Liver (tissue), 9 donors: ENCODE measurements around the gene SGMS1. TPM values are rescaled to one million over a fixed set of nuclear protein-coding genes. Genes with fewer than 3 reads are reported as not detected.

Experiments
- DNase-seq: peaks from one replicate; pipeline ENCODE4 v3.0.0-alpha.2; 2017; ENCODE audit warnings: low spot score
- H3K27ac ChIP-seq, 2 donors: one replicate each; pipeline ENCODE4 v1.7.0; 2013; ENCODE audit warnings: inconsistent platforms in 2 of 2, low read length in 2 of 2, control low read depth in 1 of 2, low read depth in 1 of 2, mild to moderate bottlenecking in 1 of 2
- H3K27me3 ChIP-seq, 4 donors: one replicate each; pipeline versions ENCODE4 v1.6.1 to v1.7.0; 2013; ENCODE audit warnings: low read length in 3 of 4, inconsistent platforms in 1 of 4, mild to moderate bottlenecking in 1 of 4, moderate library complexity in 1 of 4; ENCODE audit not compliant: control insufficient read depth in 4 of 4, insufficient read depth in 4 of 4
- H3K36me3 ChIP-seq, 4 donors: one replicate each; pipeline versions ENCODE4 v1.6.1 to v1.7.0; 2013; ENCODE audit warnings: low read length in 3 of 4, mild to moderate bottlenecking in 3 of 4, low read depth in 1 of 4, moderate library complexity in 1 of 4; ENCODE audit not compliant: control insufficient read depth in 4 of 4, insufficient read depth in 3 of 4
- H3K4me1 ChIP-seq, 4 donors: one replicate each; pipeline versions ENCODE4 v1.6.1 to v1.7.0; 2013; ENCODE audit warnings: low read length in 3 of 4, mild to moderate bottlenecking in 3 of 4, moderate library complexity in 1 of 4; ENCODE audit not compliant: control insufficient read depth in 4 of 4, insufficient read depth in 4 of 4
- H3K4me3 ChIP-seq, 3 donors: one replicate each; pipeline versions ENCODE4 v1.6.1 to v1.7.0; 2013; ENCODE audit warnings: low read length in 3 of 3, control low read depth in 1 of 3, low read depth in 1 of 3, mild to moderate bottlenecking in 1 of 3
- H3K9ac ChIP-seq, 2 donors: one replicate each; pipeline ENCODE4 v1.7.0; 2013; ENCODE audit warnings: low read length in 2 of 2, mild to moderate bottlenecking in 2 of 2, moderate library complexity in 2 of 2, control low read depth in 1 of 2, low read depth in 1 of 2
- H3K9me3 ChIP-seq, 4 donors: one replicate each; pipeline versions ENCODE4 v1.6.1 to v1.7.0; 2013; ENCODE audit warnings: low read length in 3 of 4; ENCODE audit not compliant: control insufficient read depth in 4 of 4
- EGR1 ChIP-seq, 2 donors: IDR thresholded peaks; 2 replicates each; pipeline ENCODE4 v1.6.1; 2016 to 2018; ENCODE audit warnings: antibody characterized with exemption in 2 of 2, low read depth in 2 of 2
- FOXA1 ChIP-seq: IDR thresholded peaks from 2 replicates; pipeline ENCODE4 v1.6.1; 2016; ENCODE audit warnings: antibody characterized with exemption
- FOXA2 ChIP-seq: IDR thresholded peaks from 2 replicates; pipeline ENCODE4 v1.6.1; 2016; ENCODE audit warnings: antibody characterized with exemption
- GABPA ChIP-seq, 2 donors: IDR thresholded peaks in 1 of 2; conservative IDR thresholded peaks in 1 of 2; 2 replicates each; pipeline ENCODE4 v1.6.1; 2016; ENCODE audit warnings: antibody characterized with exemption in 2 of 2, mild to moderate bottlenecking in 1 of 2, moderate library complexity in 1 of 2
- HNF4G ChIP-seq: IDR thresholded peaks from 2 replicates; pipeline ENCODE4 v1.6.1; 2016; ENCODE audit warnings: antibody characterized with exemption
- NR2F2 ChIP-seq: IDR thresholded peaks from 2 replicates; pipeline ENCODE4 v1.6.1; 2016; ENCODE audit warnings: antibody characterized with exemption
- RAD21 ChIP-seq, 2 donors: IDR thresholded peaks; 2 replicates each; pipeline ENCODE4 v1.6.1; 2016; ENCODE audit warnings: antibody characterized with exemption in 2 of 2, mild to moderate bottlenecking in 2 of 2
- RXRA ChIP-seq, 2 donors: IDR thresholded peaks; 2 replicates each; pipeline ENCODE4 v1.6.1; 2017 to 2018; ENCODE audit warnings: antibody characterized with exemption in 2 of 2, mild to moderate bottlenecking in 1 of 2
- SP1 ChIP-seq: IDR thresholded peaks from 2 replicates; pipeline ENCODE4 v1.6.1; 2018; ENCODE audit warnings: antibody characterized with exemption, mild to moderate bottlenecking
- TAF1 ChIP-seq: conservative IDR thresholded peaks from 2 replicates; pipeline ENCODE4 v1.6.1; 2016; ENCODE audit warnings: antibody characterized with exemption, mild to moderate bottlenecking
- YY1 ChIP-seq: IDR thresholded peaks from 2 replicates; pipeline ENCODE4 v1.6.1; 2016; ENCODE audit warnings: antibody characterized with exemption, mild to moderate bottlenecking
- WGBS: extraction: QIAGEN DNeasy Blood & Tissue Kit; methylation state at CpG from one replicate; pipeline ENCODE4 v1.1.7; 2013; 5-methylcytosine and 5-hydroxymethylcytosine counted together
- polyA plus RNA-seq, 2 donors: library from polyadenylated mRNA; stranded (reverse) in 1 of 2; unstranded in 1 of 2; fragments of 200-250 nt in 1 of 2; fragments of >200 nt in 1 of 2; fragmentation: Nextera tagmentation in 1 of 2; extraction: Ambion mirVana in 1 of 2; gene quantifications; one replicate each; pipeline versions ENCODE4 v1.2.1 to v1.2.3, GENCODE V29; 2013 to 2015
- total RNA-seq, 2 donors: library from RNA; depleted of rRNA; stranded (reverse); fragments of >200 nt; gene quantifications; one replicate each; pipeline ENCODE4 v1.2.3, GENCODE V29; 2014
- TF ChIP-seq, protein P1 (sequence below): IDR thresholded peaks from 2 replicates; pipeline ENCODE4 v1.6.1; 2016; ENCODE audit warnings: antibody characterized with exemption, mild to moderate bottlenecking
- TF ChIP-seq, protein P2 (sequence below): IDR thresholded peaks from 2 replicates; pipeline ENCODE4 v1.6.1; 2016; ENCODE audit warnings: antibody characterized with exemption
- TF ChIP-seq, protein P3 (sequence below): IDR thresholded peaks from 2 replicates; pipeline ENCODE4 v1.6.1; 2016; ENCODE audit warnings: antibody characterized with exemption
- TF ChIP-seq, protein P4 (sequence below): IDR thresholded peaks from 2 replicates; pipeline ENCODE4 v1.6.1; 2016; ENCODE audit warnings: antibody characterized with exemption
- donor health status: healthy.
- donor health status: healthy.
- donor health status: healthy.
- donor health status: healthy.
- donor health status: healthy.

SGMS1 gene
- total and polyA plus RNA-seq, 4 donors, result 6.8 to 98.2 (median 21.1) TPM

DNA sequence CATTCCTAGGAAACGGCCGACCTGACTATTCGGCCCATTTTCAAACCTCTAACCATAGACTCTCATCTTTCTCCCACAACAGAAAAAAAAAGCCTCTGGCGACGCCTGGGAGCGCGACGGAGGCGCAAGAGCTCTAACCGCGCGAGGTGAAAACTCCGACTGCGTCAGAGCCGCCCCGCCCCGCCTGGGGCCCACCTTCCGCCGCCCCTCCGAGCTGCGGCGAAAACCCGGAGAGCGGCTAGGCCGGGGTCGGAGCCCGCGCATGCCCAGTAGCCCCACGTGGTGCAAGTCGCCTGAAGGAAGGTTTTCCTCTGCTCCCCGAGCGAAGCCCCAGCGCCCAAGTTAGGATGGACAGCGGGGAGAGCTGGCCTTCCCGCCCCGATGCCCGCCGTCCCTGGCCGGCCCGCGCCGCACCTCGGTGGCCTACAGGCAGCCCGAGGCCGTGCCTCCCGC lies 683 bp upstream of the SGMS1 start:
- peaks cover 0 to 5% (median 0%) of the 10 kb centered on the region in 4 donors for H3K36me3 ChIP-seq
- H3K9ac ChIP-seq, result peak overlapping the region; percentile 91 to 99
- peaks cover 0 to 34% (median 20%) of the 10 kb centered on the region in 4 donors for H3K4me1 ChIP-seq
- no peaks in the 10 kb centered on the region for H3K9me3 ChIP-seq
- no peaks in the 10 kb centered on the region for H3K27me3 ChIP-seq
- under 1% methylated on average over 46 of the region's 46 CpGs for whole genome bisulfite sequencing
- H3K27ac ChIP-seq, result peak overlapping the region; percentile 100
- H3K4me3 ChIP-seq, result peak overlapping the region; percentile 82 to 96 (median 93)
- TF ChIP-seq, protein P1, sequence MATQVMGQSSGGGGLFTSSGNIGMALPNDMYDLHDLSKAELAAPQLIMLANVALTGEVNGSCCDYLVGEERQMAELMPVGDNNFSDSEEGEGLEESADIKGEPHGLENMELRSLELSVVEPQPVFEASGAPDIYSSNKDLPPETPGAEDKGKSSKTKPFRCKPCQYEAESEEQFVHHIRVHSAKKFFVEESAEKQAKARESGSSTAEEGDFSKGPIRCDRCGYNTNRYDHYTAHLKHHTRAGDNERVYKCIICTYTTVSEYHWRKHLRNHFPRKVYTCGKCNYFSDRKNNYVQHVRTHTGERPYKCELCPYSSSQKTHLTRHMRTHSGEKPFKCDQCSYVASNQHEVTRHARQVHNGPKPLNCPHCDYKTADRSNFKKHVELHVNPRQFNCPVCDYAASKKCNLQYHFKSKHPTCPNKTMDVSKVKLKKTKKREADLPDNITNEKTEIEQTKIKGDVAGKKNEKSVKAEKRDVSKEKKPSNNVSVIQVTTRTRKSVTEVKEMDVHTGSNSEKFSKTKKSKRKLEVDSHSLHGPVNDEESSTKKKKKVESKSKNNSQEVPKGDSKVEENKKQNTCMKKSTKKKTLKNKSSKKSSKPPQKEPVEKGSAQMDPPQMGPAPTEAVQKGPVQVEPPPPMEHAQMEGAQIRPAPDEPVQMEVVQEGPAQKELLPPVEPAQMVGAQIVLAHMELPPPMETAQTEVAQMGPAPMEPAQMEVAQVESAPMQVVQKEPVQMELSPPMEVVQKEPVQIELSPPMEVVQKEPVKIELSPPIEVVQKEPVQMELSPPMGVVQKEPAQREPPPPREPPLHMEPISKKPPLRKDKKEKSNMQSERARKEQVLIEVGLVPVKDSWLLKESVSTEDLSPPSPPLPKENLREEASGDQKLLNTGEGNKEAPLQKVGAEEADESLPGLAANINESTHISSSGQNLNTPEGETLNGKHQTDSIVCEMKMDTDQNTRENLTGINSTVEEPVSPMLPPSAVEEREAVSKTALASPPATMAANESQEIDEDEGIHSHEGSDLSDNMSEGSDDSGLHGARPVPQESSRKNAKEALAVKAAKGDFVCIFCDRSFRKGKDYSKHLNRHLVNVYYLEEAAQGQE, result peak; percentile 61
- TF ChIP-seq HNF4G (no peak), FOXA1 (no peak), GABPA (IDR thresholded peaks at IDR 0.05 in 1 of 2, conservative IDR thresholded peaks at IDR 0.05 in 1 of 2) (no peak), RXRA (IDR thresholded peaks at IDR 0.05) (peak in 1 of 2 donors; percentile 25), NR2F2 (no peak), RAD21 (IDR thresholded peaks at IDR 0.05) (peak; percentile 34 to 54), TAF1 (peak; percentile 60), SP1 (peak; percentile 42), EGR1 (IDR thresholded peaks at IDR 0.05; ENCODE audit: low read depth in 2 of 2) (no peak), FOXA2 (no peak), YY1 (peak; percentile 41)
- TF ChIP-seq, protein P2, sequence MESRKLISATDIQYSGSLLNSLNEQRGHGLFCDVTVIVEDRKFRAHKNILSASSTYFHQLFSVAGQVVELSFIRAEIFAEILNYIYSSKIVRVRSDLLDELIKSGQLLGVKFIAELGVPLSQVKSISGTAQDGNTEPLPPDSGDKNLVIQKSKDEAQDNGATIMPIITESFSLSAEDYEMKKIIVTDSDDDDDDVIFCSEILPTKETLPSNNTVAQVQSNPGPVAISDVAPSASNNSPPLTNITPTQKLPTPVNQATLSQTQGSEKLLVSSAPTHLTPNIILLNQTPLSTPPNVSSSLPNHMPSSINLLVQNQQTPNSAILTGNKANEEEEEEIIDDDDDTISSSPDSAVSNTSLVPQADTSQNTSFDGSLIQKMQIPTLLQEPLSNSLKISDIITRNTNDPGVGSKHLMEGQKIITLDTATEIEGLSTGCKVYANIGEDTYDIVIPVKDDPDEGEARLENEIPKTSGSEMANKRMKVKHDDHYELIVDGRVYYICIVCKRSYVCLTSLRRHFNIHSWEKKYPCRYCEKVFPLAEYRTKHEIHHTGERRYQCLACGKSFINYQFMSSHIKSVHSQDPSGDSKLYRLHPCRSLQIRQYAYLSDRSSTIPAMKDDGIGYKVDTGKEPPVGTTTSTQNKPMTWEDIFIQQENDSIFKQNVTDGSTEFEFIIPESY, result no peak
- TF ChIP-seq, protein P3, sequence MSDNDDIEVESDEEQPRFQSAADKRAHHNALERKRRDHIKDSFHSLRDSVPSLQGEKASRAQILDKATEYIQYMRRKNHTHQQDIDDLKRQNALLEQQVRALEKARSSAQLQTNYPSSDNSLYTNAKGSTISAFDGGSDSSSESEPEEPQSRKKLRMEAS, result peak; percentile 58
- TF ChIP-seq, protein P4, sequence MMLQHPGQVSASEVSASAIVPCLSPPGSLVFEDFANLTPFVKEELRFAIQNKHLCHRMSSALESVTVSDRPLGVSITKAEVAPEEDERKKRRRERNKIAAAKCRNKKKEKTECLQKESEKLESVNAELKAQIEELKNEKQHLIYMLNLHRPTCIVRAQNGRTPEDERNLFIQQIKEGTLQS, result no peak
- DNase-seq, result peak; percentile 98

DNA sequence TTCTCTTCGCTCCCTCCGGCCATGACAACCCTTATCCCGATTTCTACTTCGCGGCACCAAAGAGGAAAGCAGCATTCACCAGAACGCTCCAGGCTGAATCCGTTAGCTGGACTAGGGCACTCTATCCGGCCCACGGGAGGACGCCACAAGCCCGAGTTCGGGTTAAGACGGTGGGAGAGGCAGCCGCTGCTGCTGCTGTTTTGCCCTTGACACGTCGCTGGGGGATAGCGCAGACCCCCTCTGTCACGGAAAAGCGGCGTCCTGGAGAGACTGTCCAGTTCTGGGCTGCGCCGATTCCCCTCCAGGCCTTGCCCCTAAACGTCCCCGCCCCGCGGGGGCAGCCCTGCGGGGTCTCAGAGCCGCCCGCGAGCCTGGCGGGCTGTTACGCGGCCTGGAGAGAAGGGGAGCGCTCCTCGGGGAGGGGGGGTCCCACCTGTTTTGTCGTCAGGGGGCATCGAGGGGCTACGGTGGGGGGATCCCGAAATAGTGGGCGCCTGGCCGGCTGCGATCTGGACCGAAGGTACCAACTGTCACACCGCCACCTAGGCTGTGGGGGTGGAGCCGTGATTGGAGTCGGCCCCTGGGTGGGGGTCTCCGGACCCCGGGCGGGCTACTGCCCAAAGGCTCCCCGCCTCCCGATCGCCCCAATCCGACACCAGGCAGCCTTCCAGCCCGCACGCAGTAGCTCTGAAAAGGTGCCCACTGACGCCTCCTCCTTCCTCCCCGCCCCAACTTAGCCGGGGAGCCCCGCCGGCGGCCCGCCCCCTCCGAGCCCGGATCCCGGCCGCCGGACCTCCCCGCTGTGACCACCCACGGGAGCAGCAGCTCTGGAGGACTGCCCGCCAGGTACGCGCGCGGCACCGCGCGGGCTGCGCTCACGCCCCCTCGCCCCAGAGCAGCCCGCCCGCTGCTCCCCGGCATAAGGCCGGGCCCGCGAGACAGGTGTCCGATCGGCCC lies 772 bp downstream of the SGMS1 start:
- DNase-seq, result peak; percentile 72
- Histone ChIP-seq H3K36me3 (peaks cover 0 to 5% (median 0%) of the 10 kb centered on the region in 4 donors), H3K4me1 (peaks cover 0 to 45% (median 23%) of the 10 kb centered on the region in 4 donors), H3K4me3 (peak overlapping the region; percentile 93 to 96 (median 93)), H3K9ac (peak overlapping the region; percentile 93 to 99), H3K27me3 (no peaks in the 10 kb centered on the region), H3K27ac (peak overlapping the region; percentile 100), H3K9me3 (no peaks in the 10 kb centered on the region)
- TF ChIP-seq, protein P1, result no peak
- TF ChIP-seq RAD21 (IDR thresholded peaks at IDR 0.05), result peak in 1 of 2 donors; percentile 17
- WGBS, result under 1% methylated on average over 88 of the region's 88 CpGs
